ENCODE measurements around the gene IGBP1.
"Not testable (repeated sequence)": the region's sequence is repeated elsewhere in the genome, so short reads cannot be mapped to it uniquely, and the experiment has no call there.

The IGBP1 gene

GRCh38 chrX:70168238-70169188 lies 35.3 kb downstream of the IGBP1 start:
- DNase-seq, result no peak

DNA sequence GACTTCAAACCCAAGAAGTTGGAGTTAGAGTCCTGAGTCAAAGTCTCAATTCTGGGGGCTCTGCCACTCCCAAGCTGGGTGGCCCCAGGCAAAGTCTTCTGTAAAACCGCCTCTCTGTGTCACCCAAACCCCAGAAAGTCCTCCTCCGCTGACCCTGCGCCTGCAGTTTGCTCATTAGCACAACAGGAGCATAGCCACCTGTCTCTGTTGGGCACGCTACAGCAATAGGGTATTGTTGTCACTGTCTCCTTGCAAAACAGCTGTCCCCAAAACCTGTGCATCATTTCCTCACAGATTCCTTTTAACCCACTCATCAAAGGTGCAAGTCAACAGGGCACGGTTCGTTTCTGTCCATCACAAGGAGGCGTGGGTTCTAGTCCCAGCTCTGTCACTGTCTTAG lies 36.0 kb downstream of the IGBP1 start:
- DNase-seq, result no peak

- DNase-seq, result no peak
Observed at GRCh38 chrX:70171624-70172023, 38.4 kb downstream of the IGBP1 start.

- no peak for DNase-seq
Observed at GRCh38 chrX:70172221-70172620, 39.0 kb downstream of the IGBP1 start.

DNA sequence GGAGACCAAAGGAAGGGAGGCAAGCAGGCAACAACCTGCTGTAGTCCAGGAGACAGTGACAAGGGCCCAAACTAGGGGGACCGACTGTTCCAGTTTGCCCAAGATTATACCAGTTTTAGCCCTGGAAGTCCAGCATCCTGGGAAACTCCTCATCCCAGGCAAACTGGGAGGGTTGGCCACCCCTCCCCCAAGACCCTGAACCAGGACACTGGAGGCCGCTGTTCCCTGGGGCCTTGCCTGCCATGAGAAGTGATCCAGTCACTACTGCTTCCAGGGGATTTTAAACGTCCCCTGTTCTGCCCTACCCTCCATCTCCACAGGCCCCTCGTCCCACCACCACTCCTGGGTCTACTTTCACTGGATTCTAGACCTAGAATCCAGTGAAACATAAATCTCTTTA lies 39.7 kb downstream of the IGBP1 start:
- no peak for DNase-seq

- DNase-seq, result no peak
Observed at GRCh38 chrX:70174754-70175153, 41.5 kb downstream of the IGBP1 start.

DNA sequence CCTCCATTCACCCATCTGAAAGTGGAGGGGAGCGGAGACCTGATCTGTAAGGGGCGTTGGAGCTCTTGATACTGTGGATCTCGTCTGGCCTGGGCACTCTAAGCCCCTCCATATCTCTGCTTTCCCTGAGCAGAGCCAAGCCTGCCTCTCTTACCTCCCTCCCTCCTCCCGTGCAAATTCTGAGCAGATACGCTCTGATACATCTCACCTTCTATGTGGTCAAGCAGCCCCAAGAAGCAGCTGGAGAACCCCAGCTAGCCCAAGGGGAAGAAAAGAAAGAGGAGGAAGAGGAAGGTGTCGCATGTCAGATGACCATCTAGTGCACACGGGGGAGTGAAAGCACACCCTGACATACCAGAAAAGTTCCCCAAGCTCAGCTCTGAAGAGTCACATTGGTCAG lies 42.1 kb downstream of the IGBP1 start:
- DNase-seq, result no peak

DNA sequence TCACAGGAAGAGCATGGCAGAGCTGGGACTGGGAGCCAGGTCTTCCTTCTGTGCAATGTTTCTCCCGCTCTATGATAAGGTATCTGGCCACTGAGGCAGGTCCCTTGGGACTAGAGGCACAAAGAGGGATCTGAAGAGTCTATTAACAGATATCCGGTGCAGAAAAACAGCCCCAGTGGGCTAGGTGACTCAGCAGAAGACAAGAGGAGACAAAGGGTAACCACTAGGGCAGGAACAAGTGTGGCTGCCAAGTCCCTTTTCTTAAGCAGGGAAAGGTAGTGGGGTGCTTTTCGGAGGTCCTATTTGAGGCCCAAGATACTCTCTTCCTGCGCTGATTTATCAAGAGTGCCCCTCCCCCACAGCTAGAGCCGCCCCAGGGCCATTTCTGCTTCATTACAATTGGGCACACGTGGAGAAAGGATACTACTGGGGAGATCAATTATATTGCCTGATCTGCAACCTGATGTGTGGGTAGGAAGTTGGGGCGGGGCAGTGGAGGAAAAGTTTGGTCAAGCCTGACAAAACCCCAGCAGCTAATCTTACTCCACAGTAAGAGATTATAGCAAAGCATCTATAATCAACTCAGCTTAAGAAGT lies 43.8 kb downstream of the IGBP1 start, which contains the start of gene DGAT2L6:
TSS of gene DGAT2L6 (plus strand) at position 546 of the 596 bp plus-strand sequence. CDS start 100 bp downstream, outside the sequence.
- DNase-seq, result no peak

- DNase-seq, result no peak
Observed at GRCh38 chrX:70183091-70183490, 49.8 kb downstream of the IGBP1 start.

GRCh38 chrX:70190225-70190624 lies 57.0 kb downstream of the IGBP1 start:
- DNase-seq, result no peak

GRCh38 chrX:70196961-70197720 lies 63.9 kb downstream of the IGBP1 start:
- DNase-seq, result no peak

- DNase-seq, result no peak
Observed at GRCh38 chrX:70201732-70202131, 68.5 kb downstream of the IGBP1 start.

- DNase-seq, result no peak
Observed at GRCh38 chrX:70208479-70208878, 75.2 kb downstream of the IGBP1 start.

DNA sequence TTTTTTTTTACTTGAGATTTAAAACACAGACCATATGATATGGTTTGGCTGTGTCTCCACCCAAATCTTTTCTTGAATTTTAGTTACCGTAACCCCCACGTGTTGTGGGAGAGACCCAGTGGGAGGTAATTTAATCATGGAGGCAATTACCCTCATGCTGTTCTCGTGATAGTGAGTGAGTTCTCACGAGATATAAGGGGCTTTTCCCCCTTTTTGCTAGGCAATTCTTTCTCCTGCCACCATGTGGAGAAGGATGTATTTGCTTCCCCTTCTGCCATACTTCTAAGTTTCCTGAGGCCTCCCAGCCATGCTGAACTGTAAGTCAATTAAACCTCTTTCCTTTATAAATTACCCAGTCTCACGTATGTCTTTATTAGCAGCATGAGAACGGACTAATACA lies 76.3 kb downstream of the IGBP1 start:
- DNase-seq, result not testable (repeated sequence)

Data from DMS 273 treated with DMSO at 0.1 percent for 48 hours (cell line).